Stomach (tissue), 4 donors: ENCODE data around the gene KRT17.

Experiments used
- EP300 ChIP-seq: sonication (generic); formaldehyde crosslinking; IDR thresholded peaks from one replicate; pipeline ENCODE4 v1.6.1; 2017; ENCODE audit warnings: antibody characterized with exemption
- POLR2A ChIP-seq, 4 donors: fragments of 450-650 bp; IDR thresholded peaks; one replicate each; pipeline ENCODE4 v1.6.1; 2016; ENCODE audit warnings: antibody characterized with exemption in 4 of 4, control low read depth in 2 of 4, mild to moderate bottlenecking in 1 of 4, moderate library complexity in 1 of 4

DNA sequence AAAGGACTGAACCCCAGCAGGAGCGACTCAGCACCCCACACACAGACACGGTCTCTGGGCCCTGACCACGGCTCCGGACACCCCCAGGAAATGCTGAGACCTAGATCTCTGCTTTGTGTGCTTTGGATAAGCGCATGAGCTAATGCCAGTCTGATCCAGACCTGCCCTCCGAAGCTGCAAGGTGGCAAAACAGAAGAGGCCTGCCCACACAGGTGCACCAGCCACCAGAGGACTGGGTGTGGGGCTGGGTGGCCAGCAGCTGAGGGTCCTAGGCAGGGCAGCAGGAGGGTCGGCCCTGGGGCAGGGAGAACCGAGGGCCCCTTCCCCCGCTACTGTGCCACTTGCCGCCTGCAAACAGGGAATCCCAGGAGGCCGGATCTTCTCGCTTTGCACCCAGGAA is 33.6 kb upstream of the KRT17 start:
- TF ChIP-seq EP300 (no peak), POLR2A (IDR thresholded peaks at IDR 0.05) (no peak)
